Heart left ventricle (tissue), 13 donors: ENCODE measurements around the gene HAND2.

Experiments
- CTCF ChIP-seq, 12 donors: fragments of 200-600 bp; sonication (generic) in 4 of 12; IDR thresholded peaks; one replicate each; pipeline versions ENCODE4 v1.5.0 to v1.8.0; 2018 to 2022; ENCODE audit warnings: antibody characterized with exemption in 12 of 12, mild to moderate bottlenecking in 5 of 12
- POLR2A ChIP-seq, 2 donors: fragments of 450-650 bp; IDR thresholded peaks; one replicate each; pipeline ENCODE4 v1.6.1; 2017; ENCODE audit warnings: antibody characterized with exemption in 2 of 2, mild to moderate bottlenecking in 2 of 2, moderate library complexity in 2 of 2
- donor health status: ischemic (EF 13 %, LVEDD 7.1; RV severe dilation, severe dysfunction).
- donor health status: DM: no; HTN: yes; CAD: no.
- donor health status: DM: no; HTN: no; CAD: no.
- donor health status: ischemic (EF 25% LVEDD 6.9; RV normal size, moderate dysfunction).
- donor health status: ischemic (EF 25% LVEDD 5.7; RV mildly dilated, moderate dysfunction).
- donor health status: ischemic (EF 35%, LVEDD 5.7; RV mildly dilated, moderate dysfunction).
- donor health status: nonischemic (EF 11% LVEDD 7.7; RV severe dilation, severe dysfunction).
- donor health status: DM: yes; HTN: yes; CAD: no.
- donor health status: PGD.
- donor health status: ischemic (EF 29% LVEDD 5.4; RV normal size, mild dysfunction).
- donor health status: nonischemic (EF 23%, LVEDD 6.1; RV moderate dilation, normal function).

- TF ChIP-seq CTCF (IDR thresholded peaks at IDR 0.05), result no peak
- TF ChIP-seq POLR2A (IDR thresholded peaks at IDR 0.05), result no peak
Measured at GRCh38 chr4:173488074-173488473, 42.0 kb downstream of the HAND2 start.
